Caco-2 (cell line): ENCODE data around the gene C2orf81. TPM values are rescaled to one million over a fixed set of nuclear protein-coding genes. Genes with fewer than 3 reads are reported as not detected.

Source experiments
- BruUV-seq: library from RNA; stranded (reverse); fragments of 400-500 nt; replicated peaks from 2 replicates; lab custom pipeline; 2021; lab: Mats Ljungman, UMichigan
- CTCF ChIA-PET: fragments of 300-600 bp; sonication (Branson Sonifier 250); formaldehyde crosslinking; loops from one replicate; lab custom pipeline; 2022; ENCODE audit warnings: antibody characterized with exemption; lab: Charles Lee
- POLR2A ChIA-PET: fragments of 300-600 bp; sonication (Branson Sonifier 250); formaldehyde crosslinking; loops from one replicate; lab custom pipeline; 2022; ENCODE audit warnings: antibody characterized with exemption; lab: Charles Lee
- DNase-seq, 2 experiments: peaks; one replicate each; pipeline versions ENCODE4 v3.0.0 to v3.0.0-alpha.2; 2020 to 2022
- H3K27me3 ChIP-seq: replicated peaks from 2 replicates; pipeline ENCODE4 v1.6.0; 2011; ENCODE audit warnings: low read length; ENCODE audit not compliant: control insufficient read depth, insufficient read depth
- H3K36me3 ChIP-seq: 2 replicates; pipeline ENCODE4 v1.5.1; 2011; ENCODE audit warnings: low read length; ENCODE audit not compliant: control insufficient read depth, insufficient read depth
- H3K4me1 ChIP-seq: fragments of 250-450 bp; sonication (Bioruptor Pico); 2 replicates; pipeline ENCODE4 v1.5.1; 2020; ENCODE audit warnings: mild to moderate bottlenecking
- H3K4me3 ChIP-seq: 2 replicates; pipeline ENCODE4 v1.5.1; 2011; ENCODE audit warnings: low read depth, mild to moderate bottlenecking, control low read depth, low read length
- H3K9me3 ChIP-seq: fragments of 250-450 bp; sonication (Bioruptor Pico); 2 replicates; pipeline ENCODE4 v1.5.1; 2020; ENCODE audit warnings: mild to moderate bottlenecking, moderate library complexity
- H3K27ac Mint-ChIP-seq: one replicate; pipeline ENCODE4 v1.8.0; 2022; ENCODE audit warnings: mixed read lengths; ENCODE audit not compliant: unreplicated experiment
- H3K27me3 Mint-ChIP-seq: one replicate; pipeline ENCODE4 v1.8.0; 2022; ENCODE audit warnings: mixed read lengths; ENCODE audit not compliant: insufficient read depth, unreplicated experiment
- H3K36me3 Mint-ChIP-seq: one replicate; pipeline ENCODE4 v1.8.0; 2022; ENCODE audit warnings: mild to moderate bottlenecking, mixed read lengths; ENCODE audit not compliant: insufficient read depth, unreplicated experiment
- H3K4me1 Mint-ChIP-seq: one replicate; pipeline ENCODE4 v1.8.0; 2022; ENCODE audit warnings: low read depth, mixed read lengths; ENCODE audit not compliant: unreplicated experiment
- H3K4me3 Mint-ChIP-seq: one replicate; pipeline ENCODE4 v1.8.0; 2022; ENCODE audit warnings: mild to moderate bottlenecking, moderate library complexity, mixed read lengths; ENCODE audit not compliant: unreplicated experiment
- H3K9me3 Mint-ChIP-seq: one replicate; pipeline ENCODE4 v1.8.0; 2022; ENCODE audit warnings: mixed read lengths; ENCODE audit not compliant: unreplicated experiment
- intact Hi-C: fragments of 100-400 bp; cut with micrococcal nuclease; formaldehyde crosslinking; loops from one replicate; pipeline ENCODE4 v1.10.0; 2022; ENCODE audit not compliant: unreplicated experiment
- total RNA-seq: library from RNA; stranded (reverse); gene quantifications from 2 replicates; pipeline ENCODE4 v1.2.3, GENCODE V29; 2022
- TF ChIP-seq, protein P1 (sequence below), 2 experiments: fragments of 200-600 bp in 1 of 2; IDR thresholded peaks; 1 replicate in 1 of 2; 2 replicates in 1 of 2; pipeline versions ENCODE4 v1.5.1 to v1.8.0; 2011 to 2022; ENCODE audit warnings: antibody characterized with exemption in 1 of 2, control low read depth in 1 of 2, inconsistent platforms in 1 of 2, low read depth in 1 of 2, low read length in 1 of 2, mild to moderate bottlenecking in 1 of 2, moderate library complexity in 1 of 2; ENCODE audit not compliant: insufficient read depth in 1 of 2, severe bottlenecking in 1 of 2, unreplicated experiment in 1 of 2

C2orf81 gene
- total RNA-seq, 1 experiment from 2014 or later, result 0.84 TPM

DNA sequence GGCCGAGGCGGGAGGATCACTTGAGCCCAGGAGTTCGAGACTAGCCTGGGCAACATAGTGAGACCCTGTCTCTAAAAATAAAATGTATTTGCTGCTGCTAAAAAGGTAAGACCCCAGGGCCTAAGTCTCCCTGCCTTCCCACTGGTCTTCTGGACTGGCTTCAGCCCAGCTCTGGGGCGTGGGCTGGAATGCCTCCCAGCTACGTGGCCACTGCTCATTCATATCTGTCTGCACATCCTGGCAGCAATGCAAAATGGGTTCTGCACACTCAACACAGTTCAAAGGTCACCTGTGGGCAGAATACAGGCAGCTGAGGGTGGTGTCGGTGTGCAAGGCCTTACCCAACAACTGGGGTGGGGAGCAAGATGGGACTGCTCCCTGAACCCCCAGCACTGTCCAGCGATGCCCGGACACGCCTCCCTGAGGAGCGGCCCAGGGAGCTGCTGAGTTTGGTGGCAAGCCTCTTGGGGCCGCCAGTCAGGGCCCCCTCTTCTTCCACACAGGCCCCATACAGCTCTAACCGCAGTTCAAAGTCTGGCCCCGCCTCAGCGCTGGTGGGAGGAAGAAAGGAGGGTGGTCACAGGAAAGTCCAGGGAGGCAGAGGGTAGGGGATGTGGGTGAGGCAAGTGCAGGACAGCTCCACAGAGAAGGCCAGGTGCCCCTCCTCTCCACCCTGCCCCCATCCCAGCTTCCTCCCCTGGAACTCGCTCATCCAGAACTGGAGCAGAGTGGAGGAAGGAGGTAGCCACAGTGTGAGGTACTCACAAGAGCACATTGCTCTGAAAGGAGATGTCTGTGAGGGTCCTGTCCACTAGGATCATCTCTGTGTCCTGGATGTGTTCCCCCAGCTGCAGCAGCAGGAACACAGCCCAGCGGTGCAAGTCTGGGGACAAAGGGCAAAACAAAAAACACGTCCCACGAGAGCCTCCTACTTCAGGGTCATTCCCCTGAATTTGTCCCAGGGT is 8.3 kb upstream of the C2orf81 start:
- BruUV-seq, result no TSS peak
- Histone ChIP-seq H3K4me3 (no peak overlapping the region), H3K36me3 (peaks cover 7% of the 10 kb centered on the region), H3K27me3 (no peaks in the 10 kb centered on the region), H3K9me3 (no peaks in the 10 kb centered on the region), H3K4me1 (no peaks in the 10 kb centered on the region)
- no peak for DNase-seq
- peaks cover 79% of the 10 kb centered on the region for H3K36me3 Mint-ChIP-seq
- no peak overlapping the region for H3K27ac Mint-ChIP-seq
- no peaks in the 10 kb centered on the region for H3K4me1 Mint-ChIP-seq
- no peak overlapping the region for H3K4me3 Mint-ChIP-seq
- no peaks in the 10 kb centered on the region for H3K27me3 Mint-ChIP-seq
- POLR2A ChIA-PET, result interaction anchor here (0.5 kb wide), 1 partner anchor 32 kb away, joined by 3 read pairs; no protein-coding TSS in a partner anchor
- CTCF ChIA-PET, result interaction anchor here (1.6 kb wide), 1 partner anchor 38 kb away, joined by 5 read pairs; no protein-coding TSS in a partner anchor
- TF ChIP-seq, protein P1, sequence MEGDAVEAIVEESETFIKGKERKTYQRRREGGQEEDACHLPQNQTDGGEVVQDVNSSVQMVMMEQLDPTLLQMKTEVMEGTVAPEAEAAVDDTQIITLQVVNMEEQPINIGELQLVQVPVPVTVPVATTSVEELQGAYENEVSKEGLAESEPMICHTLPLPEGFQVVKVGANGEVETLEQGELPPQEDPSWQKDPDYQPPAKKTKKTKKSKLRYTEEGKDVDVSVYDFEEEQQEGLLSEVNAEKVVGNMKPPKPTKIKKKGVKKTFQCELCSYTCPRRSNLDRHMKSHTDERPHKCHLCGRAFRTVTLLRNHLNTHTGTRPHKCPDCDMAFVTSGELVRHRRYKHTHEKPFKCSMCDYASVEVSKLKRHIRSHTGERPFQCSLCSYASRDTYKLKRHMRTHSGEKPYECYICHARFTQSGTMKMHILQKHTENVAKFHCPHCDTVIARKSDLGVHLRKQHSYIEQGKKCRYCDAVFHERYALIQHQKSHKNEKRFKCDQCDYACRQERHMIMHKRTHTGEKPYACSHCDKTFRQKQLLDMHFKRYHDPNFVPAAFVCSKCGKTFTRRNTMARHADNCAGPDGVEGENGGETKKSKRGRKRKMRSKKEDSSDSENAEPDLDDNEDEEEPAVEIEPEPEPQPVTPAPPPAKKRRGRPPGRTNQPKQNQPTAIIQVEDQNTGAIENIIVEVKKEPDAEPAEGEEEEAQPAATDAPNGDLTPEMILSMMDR (IDR thresholded peaks at IDR 0.05; ENCODE audit: insufficient read depth in 1 of 2, low read depth in 1 of 2, low read length in 1 of 2, severe bottlenecking in 1 of 2, unreplicated experiment in 1 of 2), result no peak
- no peaks in the 10 kb centered on the region for H3K9me3 Mint-ChIP-seq
- intact Hi-C loops, result no loop called here

DNA sequence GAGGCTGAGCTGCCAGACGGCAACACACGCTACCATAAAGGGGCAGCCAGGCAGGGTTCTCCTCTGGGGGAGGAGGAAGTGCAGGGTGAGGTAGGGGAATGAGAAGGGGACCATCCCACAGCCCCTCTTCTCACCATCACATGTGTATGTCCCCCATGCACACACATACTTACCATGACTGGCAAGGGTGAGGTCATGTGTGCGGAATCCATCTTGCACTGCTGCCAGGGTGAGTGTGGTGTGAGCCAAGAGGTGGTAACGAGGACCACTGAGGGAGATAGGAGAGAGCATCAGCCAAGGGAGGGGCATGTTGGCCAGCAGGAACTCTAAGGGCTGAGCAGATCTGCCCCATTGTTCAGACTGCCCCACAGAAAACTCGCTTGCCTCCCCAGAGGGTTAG is 7.3 kb upstream of the C2orf81 start:
- Histone ChIP-seq H3K27me3 (no peaks in the 10 kb centered on the region), H3K36me3 (peaks cover 6% of the 10 kb centered on the region), H3K4me1 (no peaks in the 10 kb centered on the region), H3K9me3 (no peaks in the 10 kb centered on the region), H3K4me3 (no peak overlapping the region)
- Mint-ChIP-seq H3K4me1 (no peaks in the 10 kb centered on the region), H3K27me3 (no peaks in the 10 kb centered on the region), H3K27ac (no peak overlapping the region), H3K4me3 (no peak overlapping the region), H3K36me3 (peaks cover 86% of the 10 kb centered on the region), H3K9me3 (no peaks in the 10 kb centered on the region)
- DNase-seq, result no peak
- ChIA-PET CTCF (interaction anchor here (1.6 kb wide), 1 partner anchor 37 kb away, joined by 5 read pairs; no protein-coding TSS in a partner anchor), POLR2A (no interaction called here)
- TF ChIP-seq, protein P1 (IDR thresholded peaks at IDR 0.05; ENCODE audit: insufficient read depth in 1 of 2, low read depth in 1 of 2, low read length in 1 of 2, severe bottlenecking in 1 of 2, unreplicated experiment in 1 of 2), result no peak
- intact Hi-C loops, result no loop called here
- BruUV-seq, result no TSS peak

DNA sequence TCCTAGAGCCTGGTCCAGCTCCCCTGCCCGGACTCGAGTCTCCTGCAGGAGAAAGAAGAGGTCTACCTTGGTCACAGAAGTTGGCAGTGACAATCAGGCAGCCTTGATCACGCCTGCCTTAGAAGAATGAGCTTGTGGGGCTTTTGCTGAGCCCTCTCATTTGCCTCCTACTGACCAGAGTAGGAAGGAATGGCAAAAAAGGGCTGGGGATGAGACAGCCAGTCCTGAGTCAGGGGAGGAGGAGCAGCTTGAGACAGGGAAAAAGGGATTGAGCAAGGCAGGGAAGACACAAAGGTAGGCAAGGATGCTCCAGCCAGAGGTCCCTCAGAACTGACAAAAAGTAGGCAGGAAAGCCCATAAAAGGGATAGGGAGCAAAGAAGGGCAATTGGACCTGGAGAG is 6.1 kb upstream of the C2orf81 start:
- H3K4me3 ChIP-seq, result no peak overlapping the region
- no peaks in the 10 kb centered on the region for H3K4me1 ChIP-seq
- Mint-ChIP-seq H3K27ac (peak overlapping the region; percentile 11), H3K9me3 (no peaks in the 10 kb centered on the region), H3K4me3 (no peak overlapping the region), H3K36me3 (peaks cover 92% of the 10 kb centered on the region), H3K4me1 (peaks cover 7% of the 10 kb centered on the region), H3K27me3 (no peaks in the 10 kb centered on the region)
- no peaks in the 10 kb centered on the region for H3K9me3 ChIP-seq
- no peaks in the 10 kb centered on the region for H3K27me3 ChIP-seq
- DNase-seq, result no peak
- peaks cover 6% of the 10 kb centered on the region for H3K36me3 ChIP-seq
- BruUV-seq, result no TSS peak
- intact Hi-C loops, result no loop called here
- TF ChIP-seq, protein P1 (IDR thresholded peaks at IDR 0.05; ENCODE audit: insufficient read depth in 1 of 2, low read depth in 1 of 2, low read length in 1 of 2, severe bottlenecking in 1 of 2, unreplicated experiment in 1 of 2), result no peak
- POLR2A ChIA-PET, result no interaction called here
- CTCF ChIA-PET, result no interaction called here
